Keratinocyte (primary cell): Measurements from ENCODE around the gene SLC25A21. TPM values are rescaled to one million over a fixed set of nuclear protein-coding genes. Genes with fewer than 3 reads are reported as not detected.

Experiments
- DNase-seq: peaks from one replicate; pipeline ENCODE4 v3.0.0-alpha.2; 2011; ENCODE audit warnings: low read depth, missing footprints, low spot score
- FAIRE-seq: peaks from 2 replicates; lab custom pipeline; 2011; peaks lifted over from hg19 to GRCh38; lab: Jason Lieb, UNC
- H2AFZ ChIP-seq: 2 replicates; pipeline ENCODE4 v1.6.0; 2012; ENCODE audit warnings: low read length, control low read depth, inconsistent platforms; ENCODE audit not compliant: control insufficient read depth
- H3K27ac ChIP-seq: 2 replicates; pipeline ENCODE4 v1.5.1; 2011; ENCODE audit warnings: low read length; ENCODE audit not compliant: control insufficient read depth, insufficient read depth
- H3K27me3 ChIP-seq: 3 replicates; pipeline ENCODE4 v1.6.0; 2011; ENCODE audit warnings: low read length; ENCODE audit not compliant: control insufficient read depth, insufficient read depth; ENCODE audit errors: extremely low read depth
- H3K36me3 ChIP-seq, 2 experiments: 2 replicates in 1 of 2; 3 replicates in 1 of 2; pipeline ENCODE4 v1.5.1; 2011; ENCODE audit warnings: low read length in 2 of 2, mild to moderate bottlenecking in 1 of 2; ENCODE audit not compliant: control insufficient read depth in 2 of 2, insufficient read depth in 2 of 2; ENCODE audit errors: extremely low read depth in 1 of 2
- H3K4me1 ChIP-seq: 3 replicates; pipeline ENCODE4 v1.5.1; 2011; ENCODE audit warnings: low read length; ENCODE audit not compliant: control insufficient read depth, insufficient read depth; ENCODE audit errors: extremely low read depth
- H3K4me2 ChIP-seq: 3 replicates; pipeline ENCODE4 v1.6.0; 2011; ENCODE audit warnings: low read depth, low read length; ENCODE audit not compliant: control insufficient read depth, insufficient read depth; ENCODE audit errors: extremely low read depth
- H3K4me3 ChIP-seq, 3 experiments: fragments of 200-600 bp in 1 of 3; sonication (generic) in 1 of 3; 2 replicates in 2 of 3; 3 replicates in 1 of 3; pipeline ENCODE4 v1.5.1; 2011 to 2016; ENCODE audit warnings: low read length in 3 of 3, mild to moderate bottlenecking in 3 of 3, control low read depth in 2 of 3, inconsistent platforms in 1 of 3, low read depth in 1 of 3, mixed read lengths in 1 of 3, mixed run types in 1 of 3, moderate library complexity in 1 of 3; ENCODE audit not compliant: control insufficient read depth in 2 of 3, insufficient read depth in 2 of 3; ENCODE audit errors: extremely low read depth in 1 of 3
- H3K79me2 ChIP-seq: 2 replicates; pipeline ENCODE4 v1.6.0; 2012; ENCODE audit warnings: low read length; ENCODE audit not compliant: control insufficient read depth, insufficient read depth
- H3K9ac ChIP-seq: 3 replicates; pipeline ENCODE4 v1.6.0; 2011; ENCODE audit warnings: low read length; ENCODE audit not compliant: control insufficient read depth, insufficient read depth; ENCODE audit errors: extremely low read depth
- H3K9me1 ChIP-seq: 3 replicates; pipeline ENCODE4 v1.6.0; 2011; ENCODE audit warnings: low read length; ENCODE audit not compliant: control insufficient read depth, insufficient read depth; ENCODE audit errors: extremely low read depth
- H3K9me3 ChIP-seq: 2 replicates; pipeline ENCODE4 v1.5.1; 2012; ENCODE audit warnings: low read depth, low read length; ENCODE audit not compliant: control insufficient read depth
- H4K20me1 ChIP-seq: 3 replicates; pipeline ENCODE4 v1.6.0; 2011; ENCODE audit warnings: low read length; ENCODE audit not compliant: control insufficient read depth, insufficient read depth; ENCODE audit errors: extremely low read depth
- EZH2 ChIP-seq: IDR thresholded peaks from one replicate; pipeline ENCODE4 v1.6.1; 2012; ENCODE audit warnings: inconsistent platforms, mild to moderate bottlenecking, low read length, moderate library complexity
- dilution Hi-C: fragments of 300-500 bp; cut with MboI; formaldehyde crosslinking; loops from one replicate; pipeline ENCODE4 v1.7.0; 2020; ENCODE audit warnings: low sequenced_read_pairs; ENCODE audit not compliant: extremely low pct_ligation_motif_present
- polyA plus RNA-seq, 5 experiments: library from polyadenylated mRNA; depleted of rRNA in 3 of 5; stranded (reverse) in 3 of 5; stranded (forward) in 1 of 5; unstranded in 1 of 5; fragments of >200 nt; gene quantifications; 1 replicate in 1 of 5; 2 replicates in 3 of 5; 3 replicates in 1 of 5; pipeline versions ENCODE4 v1.2.1 to v1.2.3, GENCODE V29; 2011 to 2012; ENCODE audit warnings: missing spikeins in 2 of 5, low read depth in 1 of 5, low replicate concordance in 1 of 5
- TF ChIP-seq, protein P1 (sequence below), 3 experiments: IDR thresholded peaks in 1 of 3; conservative IDR thresholded peaks in 1 of 3; optimal IDR thresholded peaks in 1 of 3; 2 replicates in 2 of 3; 3 replicates in 1 of 3; pipeline versions ENCODE3 to v1.5.1; 2011; ENCODE audit warnings: low read length in 3 of 3, mild to moderate bottlenecking in 3 of 3, moderate library complexity in 2 of 3, control low read depth in 1 of 3, inconsistent platforms in 1 of 3; ENCODE audit not compliant: insufficient read depth in 2 of 3; ENCODE audit errors: extremely low read depth in 1 of 3

Gene SLC25A21
- polyA plus RNA-seq, 1 donor (not counting 4 experiments of a cell fraction or from before 2014, with no cell fraction given), result 0.66 TPM

- H3K4me1 ChIP-seq, result peaks cover 26% of the 10 kb centered on the region
- peak; percentile 87 for FAIRE-seq
- DNase-seq, result peak; percentile 11
- H4K20me1 ChIP-seq, result no peaks in the 10 kb centered on the region
- no peaks in the 10 kb centered on the region for H3K79me2 ChIP-seq
- no peak overlapping the region for H3K9ac ChIP-seq
- H3K36me3 ChIP-seq, result no peaks in the 10 kb centered on the region
- H3K9me1 ChIP-seq, result no peaks in the 10 kb centered on the region
- no peak overlapping the region for H2AFZ ChIP-seq
- H3K4me2 ChIP-seq, result peak overlapping the region; percentile 65
- dilution Hi-C loops, result no loop called here
- no peak for TF ChIP-seq EZH2
- TF ChIP-seq, protein P1, sequence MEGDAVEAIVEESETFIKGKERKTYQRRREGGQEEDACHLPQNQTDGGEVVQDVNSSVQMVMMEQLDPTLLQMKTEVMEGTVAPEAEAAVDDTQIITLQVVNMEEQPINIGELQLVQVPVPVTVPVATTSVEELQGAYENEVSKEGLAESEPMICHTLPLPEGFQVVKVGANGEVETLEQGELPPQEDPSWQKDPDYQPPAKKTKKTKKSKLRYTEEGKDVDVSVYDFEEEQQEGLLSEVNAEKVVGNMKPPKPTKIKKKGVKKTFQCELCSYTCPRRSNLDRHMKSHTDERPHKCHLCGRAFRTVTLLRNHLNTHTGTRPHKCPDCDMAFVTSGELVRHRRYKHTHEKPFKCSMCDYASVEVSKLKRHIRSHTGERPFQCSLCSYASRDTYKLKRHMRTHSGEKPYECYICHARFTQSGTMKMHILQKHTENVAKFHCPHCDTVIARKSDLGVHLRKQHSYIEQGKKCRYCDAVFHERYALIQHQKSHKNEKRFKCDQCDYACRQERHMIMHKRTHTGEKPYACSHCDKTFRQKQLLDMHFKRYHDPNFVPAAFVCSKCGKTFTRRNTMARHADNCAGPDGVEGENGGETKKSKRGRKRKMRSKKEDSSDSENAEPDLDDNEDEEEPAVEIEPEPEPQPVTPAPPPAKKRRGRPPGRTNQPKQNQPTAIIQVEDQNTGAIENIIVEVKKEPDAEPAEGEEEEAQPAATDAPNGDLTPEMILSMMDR (optimal IDR thresholded peaks at IDR 0.05 in 1 of 3, IDR thresholded peaks at IDR 0.05 in 1 of 3, conservative IDR thresholded peaks at IDR 0.05 in 1 of 3; ENCODE audit: extremely low read depth in 1 of 3, insufficient read depth in 2 of 3, low read length in 3 of 3), result no peak
- H3K27ac ChIP-seq, result peak overlapping the region; percentile 50
- no peaks in the 10 kb centered on the region for H3K27me3 ChIP-seq
- no peak overlapping the region for H3K4me3 ChIP-seq
- no peaks in the 10 kb centered on the region for H3K9me3 ChIP-seq
These were observed 123.7 kb downstream of the SLC25A21 start for GRCh38 chr14:37048666-37049071.

- Histone ChIP-seq H3K4me3 (no peak overlapping the region), H3K79me2 (no peaks in the 10 kb centered on the region), H3K4me1 (peaks cover 26% of the 10 kb centered on the region), H3K27ac (peak overlapping the region; percentile 50), H3K9ac (no peak overlapping the region), H3K9me3 (no peaks in the 10 kb centered on the region), H3K36me3 (no peaks in the 10 kb centered on the region), H3K27me3 (no peaks in the 10 kb centered on the region), H4K20me1 (no peaks in the 10 kb centered on the region), H3K9me1 (no peaks in the 10 kb centered on the region), H3K4me2 (peak overlapping the region; percentile 65), H2AFZ (no peak overlapping the region)
- DNase-seq (no peak), FAIRE-seq (no peak)
- dilution Hi-C loops, result no loop called here
- no peak for TF ChIP-seq EZH2
- TF ChIP-seq, protein P1 (optimal IDR thresholded peaks at IDR 0.05 in 1 of 3, IDR thresholded peaks at IDR 0.05 in 1 of 3, conservative IDR thresholded peaks at IDR 0.05 in 1 of 3; ENCODE audit: extremely low read depth in 1 of 3, insufficient read depth in 2 of 3, low read length in 3 of 3), result no peak
These were observed 124.4 kb downstream of the SLC25A21 start for GRCh38 chr14:37047996-37048395.
